Measurements from ENCODE around the gene NBPF26.
"Not testable (repeated sequence)": the region's sequence is repeated elsewhere in the genome, so short reads cannot be mapped to it uniquely, and the experiment has no call there.

DNA sequence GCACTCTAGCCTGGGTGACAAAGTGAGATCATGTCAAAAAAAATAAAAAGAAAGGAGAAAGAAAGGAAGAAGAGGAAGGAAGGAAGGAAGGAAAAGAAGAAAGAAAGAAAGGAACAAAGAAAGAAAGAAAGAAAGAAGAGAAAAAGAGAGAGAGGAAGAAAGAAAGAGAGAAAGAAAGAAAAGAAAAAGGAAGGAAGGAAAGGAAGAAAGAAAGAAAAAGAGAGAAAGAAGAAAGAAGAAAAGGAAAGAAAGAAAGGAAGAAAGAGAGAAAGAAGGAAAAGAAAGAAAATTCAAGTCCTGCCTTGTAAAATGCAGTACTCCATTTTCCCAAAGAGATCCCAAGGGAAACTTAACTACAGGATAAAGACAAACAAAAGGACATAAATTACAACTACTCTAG is 154.5 kb downstream of the NBPF26 start:
- TF ChIP-seq, protein P1, sequence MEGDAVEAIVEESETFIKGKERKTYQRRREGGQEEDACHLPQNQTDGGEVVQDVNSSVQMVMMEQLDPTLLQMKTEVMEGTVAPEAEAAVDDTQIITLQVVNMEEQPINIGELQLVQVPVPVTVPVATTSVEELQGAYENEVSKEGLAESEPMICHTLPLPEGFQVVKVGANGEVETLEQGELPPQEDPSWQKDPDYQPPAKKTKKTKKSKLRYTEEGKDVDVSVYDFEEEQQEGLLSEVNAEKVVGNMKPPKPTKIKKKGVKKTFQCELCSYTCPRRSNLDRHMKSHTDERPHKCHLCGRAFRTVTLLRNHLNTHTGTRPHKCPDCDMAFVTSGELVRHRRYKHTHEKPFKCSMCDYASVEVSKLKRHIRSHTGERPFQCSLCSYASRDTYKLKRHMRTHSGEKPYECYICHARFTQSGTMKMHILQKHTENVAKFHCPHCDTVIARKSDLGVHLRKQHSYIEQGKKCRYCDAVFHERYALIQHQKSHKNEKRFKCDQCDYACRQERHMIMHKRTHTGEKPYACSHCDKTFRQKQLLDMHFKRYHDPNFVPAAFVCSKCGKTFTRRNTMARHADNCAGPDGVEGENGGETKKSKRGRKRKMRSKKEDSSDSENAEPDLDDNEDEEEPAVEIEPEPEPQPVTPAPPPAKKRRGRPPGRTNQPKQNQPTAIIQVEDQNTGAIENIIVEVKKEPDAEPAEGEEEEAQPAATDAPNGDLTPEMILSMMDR (IDR thresholded peaks at IDR 0.05; ENCODE audit: low read depth, low read length): not testable (repeated sequence)
- TF ChIP-seq, protein P2, sequence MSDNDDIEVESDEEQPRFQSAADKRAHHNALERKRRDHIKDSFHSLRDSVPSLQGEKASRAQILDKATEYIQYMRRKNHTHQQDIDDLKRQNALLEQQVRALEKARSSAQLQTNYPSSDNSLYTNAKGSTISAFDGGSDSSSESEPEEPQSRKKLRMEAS (IDR thresholded peaks at IDR 0.05; ENCODE audit: low read depth, low read length): not testable (repeated sequence)
- not testable (repeated sequence) for TF ChIP-seq POLR2A (IDR thresholded peaks at IDR 0.05; ENCODE audit: extremely low read depth, insufficient read length); MYC (IDR thresholded peaks at IDR 0.05; ENCODE audit: low read depth, low read length)

Data from NB4 (cell line).